ENCODE measurements around the gene DMAP1. TPM values are rescaled to one million over a fixed set of nuclear protein-coding genes. Genes with fewer than 3 reads are reported as not detected.

The DMAP1 gene
- total and polyA plus RNA-seq, 2 donors (not counting 1 experiment from before 2014, with no cell fraction given) = 21.1 to 23.6 TPM

GRCh38 chr1:44264451-44264771 is 51.1 kb downstream of the DMAP1 start:
- Histone ChIP-seq H3K27me3 (ENCODE audit: control insufficient read depth, insufficient read depth, low read length) (no peaks in the 10 kb centered on the region), H2AFZ (ENCODE audit: low read length) (no peak overlapping the region), H4K20me1 (ENCODE audit: control insufficient read depth, extremely low read depth, insufficient read depth, low read length) (no peaks in the 10 kb centered on the region), H3K36me3 (ENCODE audit: control insufficient read depth, insufficient read depth, low read length) (no peaks in the 10 kb centered on the region), H3K9me3 (ENCODE audit: control insufficient read depth, insufficient read depth, low read depth, low read length) (no peaks in the 10 kb centered on the region), H3K27ac (ENCODE audit: insufficient read depth, low read length) (no peak overlapping the region), H3K9ac (ENCODE audit: insufficient read depth, low read length) (no peak overlapping the region), H3K4me2 (ENCODE audit: extremely low read depth, insufficient read depth, low read length) (no peak overlapping the region), H3K4me1 (ENCODE audit: control insufficient read depth, extremely low read depth, insufficient read depth, low read length) (no peaks in the 10 kb centered on the region), H3K4me3 (replicated peaks in 1 of 4; ENCODE audit: control extremely low read depth in 1 of 4, insufficient read depth in 1 of 4, low read depth in 3 of 4, low read length in 4 of 4) (no peak overlapping the region), H3K79me2 (ENCODE audit: control insufficient read depth, insufficient read depth, low read length) (no peaks in the 10 kb centered on the region)
- DNase-seq (ENCODE audit: low read depth in 2 of 2) = no peak
- TF ChIP-seq EZH2 (IDR thresholded peaks at IDR 0.05; ENCODE audit: low read length, missing control alignments) = no peak
- TF ChIP-seq, protein P1, sequence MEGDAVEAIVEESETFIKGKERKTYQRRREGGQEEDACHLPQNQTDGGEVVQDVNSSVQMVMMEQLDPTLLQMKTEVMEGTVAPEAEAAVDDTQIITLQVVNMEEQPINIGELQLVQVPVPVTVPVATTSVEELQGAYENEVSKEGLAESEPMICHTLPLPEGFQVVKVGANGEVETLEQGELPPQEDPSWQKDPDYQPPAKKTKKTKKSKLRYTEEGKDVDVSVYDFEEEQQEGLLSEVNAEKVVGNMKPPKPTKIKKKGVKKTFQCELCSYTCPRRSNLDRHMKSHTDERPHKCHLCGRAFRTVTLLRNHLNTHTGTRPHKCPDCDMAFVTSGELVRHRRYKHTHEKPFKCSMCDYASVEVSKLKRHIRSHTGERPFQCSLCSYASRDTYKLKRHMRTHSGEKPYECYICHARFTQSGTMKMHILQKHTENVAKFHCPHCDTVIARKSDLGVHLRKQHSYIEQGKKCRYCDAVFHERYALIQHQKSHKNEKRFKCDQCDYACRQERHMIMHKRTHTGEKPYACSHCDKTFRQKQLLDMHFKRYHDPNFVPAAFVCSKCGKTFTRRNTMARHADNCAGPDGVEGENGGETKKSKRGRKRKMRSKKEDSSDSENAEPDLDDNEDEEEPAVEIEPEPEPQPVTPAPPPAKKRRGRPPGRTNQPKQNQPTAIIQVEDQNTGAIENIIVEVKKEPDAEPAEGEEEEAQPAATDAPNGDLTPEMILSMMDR (conservative IDR thresholded peaks at IDR 0.05 in 1 of 2, IDR thresholded peaks at IDR 0.05 in 1 of 2; ENCODE audit: low read depth in 1 of 2, low read length in 2 of 2) = no peak

GRCh38 chr1:44265656-44266358 is 52.5 kb downstream of the DMAP1 start:
- no peaks in the 10 kb centered on the region for H3K36me3 ChIP-seq (ENCODE audit: control insufficient read depth, insufficient read depth, low read length)
- no peak overlapping the region for H3K4me3 ChIP-seq (replicated peaks in 1 of 4; ENCODE audit: control extremely low read depth in 1 of 4, insufficient read depth in 1 of 4, low read depth in 3 of 4, low read length in 4 of 4)
- no peaks in the 10 kb centered on the region for H3K9me3 ChIP-seq (ENCODE audit: control insufficient read depth, insufficient read depth, low read depth, low read length)
- H3K4me2 ChIP-seq (ENCODE audit: extremely low read depth, insufficient read depth, low read length) = no peak overlapping the region
- H3K27ac ChIP-seq (ENCODE audit: insufficient read depth, low read length) = no peak overlapping the region
- H2AFZ ChIP-seq (ENCODE audit: low read length) = no peak overlapping the region
- no peak for TF ChIP-seq EZH2 (IDR thresholded peaks at IDR 0.05; ENCODE audit: low read length, missing control alignments)
- TF ChIP-seq, protein P1 (conservative IDR thresholded peaks at IDR 0.05 in 1 of 2, IDR thresholded peaks at IDR 0.05 in 1 of 2; ENCODE audit: low read depth in 1 of 2, low read length in 2 of 2) = no peak
- no peak overlapping the region for H3K9ac ChIP-seq (ENCODE audit: insufficient read depth, low read length)
- H3K4me1 ChIP-seq (ENCODE audit: control insufficient read depth, extremely low read depth, insufficient read depth, low read length) = no peaks in the 10 kb centered on the region
- no peaks in the 10 kb centered on the region for H3K79me2 ChIP-seq (ENCODE audit: control insufficient read depth, insufficient read depth, low read length)
- no peak for DNase-seq (ENCODE audit: low read depth in 2 of 2)
- H3K27me3 ChIP-seq (ENCODE audit: control insufficient read depth, insufficient read depth, low read length) = no peaks in the 10 kb centered on the region
- H4K20me1 ChIP-seq (ENCODE audit: control insufficient read depth, extremely low read depth, insufficient read depth, low read length) = no peaks in the 10 kb centered on the region

DNA sequence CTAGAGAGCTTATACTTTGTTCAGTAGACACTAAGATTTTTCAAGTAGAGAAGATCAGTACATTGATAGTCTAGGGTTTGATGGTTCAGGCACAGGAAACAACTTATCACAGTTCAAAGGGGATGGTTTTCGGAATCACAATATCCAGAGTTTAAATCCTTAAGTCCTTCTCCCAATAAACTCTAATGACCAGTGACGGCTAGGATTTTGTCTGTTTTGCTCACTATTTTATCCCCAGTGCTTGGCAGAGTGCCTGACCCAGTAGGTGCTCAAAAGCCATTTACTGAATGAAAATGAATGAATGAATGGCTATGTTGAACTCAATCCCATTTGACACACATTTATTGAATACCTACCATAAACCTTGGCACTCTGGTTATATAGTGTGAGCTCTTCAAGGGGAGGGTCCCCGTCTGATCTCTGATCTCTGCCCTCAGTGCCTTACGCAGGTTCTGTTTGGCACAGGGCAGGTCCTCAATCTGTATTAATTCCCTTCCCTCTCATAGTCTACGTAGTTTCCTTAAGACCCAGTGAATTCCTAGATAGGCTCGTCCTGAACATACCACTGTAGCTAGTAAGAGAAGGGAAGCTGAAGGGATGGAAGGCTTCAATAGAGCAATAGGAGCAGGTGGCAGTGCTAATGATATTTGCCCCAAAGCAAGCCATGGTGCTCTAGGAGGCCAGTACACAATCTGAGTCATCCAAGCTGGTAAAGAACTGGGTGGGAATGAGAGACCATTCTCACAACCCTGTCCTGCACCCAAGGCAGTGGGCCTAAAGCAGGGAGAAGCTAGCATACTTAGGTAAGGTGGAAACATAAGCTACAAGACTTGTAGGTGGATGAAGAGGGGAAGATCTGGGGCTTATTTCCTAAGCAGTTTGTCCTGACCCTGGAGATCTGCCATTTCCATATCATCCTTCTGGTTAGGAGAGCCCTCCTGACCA is 53.4 kb downstream of the DMAP1 start:
- Histone ChIP-seq H3K79me2 (ENCODE audit: control insufficient read depth, insufficient read depth, low read length) (no peaks in the 10 kb centered on the region), H3K4me3 (replicated peaks in 1 of 4; ENCODE audit: control extremely low read depth in 1 of 4, insufficient read depth in 1 of 4, low read depth in 3 of 4, low read length in 4 of 4) (no peak overlapping the region), H4K20me1 (ENCODE audit: control insufficient read depth, extremely low read depth, insufficient read depth, low read length) (no peaks in the 10 kb centered on the region), H3K27ac (ENCODE audit: insufficient read depth, low read length) (no peak overlapping the region), H3K4me1 (ENCODE audit: control insufficient read depth, extremely low read depth, insufficient read depth, low read length) (no peaks in the 10 kb centered on the region), H3K27me3 (ENCODE audit: control insufficient read depth, insufficient read depth, low read length) (no peaks in the 10 kb centered on the region), H3K9me3 (ENCODE audit: control insufficient read depth, insufficient read depth, low read depth, low read length) (no peaks in the 10 kb centered on the region), H3K36me3 (ENCODE audit: control insufficient read depth, insufficient read depth, low read length) (no peaks in the 10 kb centered on the region), H3K9ac (ENCODE audit: insufficient read depth, low read length) (no peak overlapping the region), H2AFZ (ENCODE audit: low read length) (no peak overlapping the region), H3K4me2 (ENCODE audit: extremely low read depth, insufficient read depth, low read length) (no peak overlapping the region)
- no peak for DNase-seq (ENCODE audit: low read depth in 2 of 2)
- TF ChIP-seq, protein P1 (conservative IDR thresholded peaks at IDR 0.05 in 1 of 2, IDR thresholded peaks at IDR 0.05 in 1 of 2; ENCODE audit: low read depth in 1 of 2, low read length in 2 of 2) = no peak
- TF ChIP-seq EZH2 (IDR thresholded peaks at IDR 0.05; ENCODE audit: low read length, missing control alignments) = no peak

Measured in fibroblast of lung (primary cell).